NCI-H1105 (cell line): Measurements from ENCODE around the gene ATL3.
"Not testable (repeated sequence)": the region's sequence is repeated elsewhere in the genome, so short reads cannot be mapped to it uniquely, and the experiment has no call there.

ENCODE experiments used
- DNase-seq: peaks from one replicate; lab custom pipeline; 2025; lab: John Stamatoyannopoulos, UW

Gene ATL3

GRCh38 chr11:63619967-63620366 is 51.2 kb downstream of the ATL3 start:
- no peak for DNase-seq

DNA sequence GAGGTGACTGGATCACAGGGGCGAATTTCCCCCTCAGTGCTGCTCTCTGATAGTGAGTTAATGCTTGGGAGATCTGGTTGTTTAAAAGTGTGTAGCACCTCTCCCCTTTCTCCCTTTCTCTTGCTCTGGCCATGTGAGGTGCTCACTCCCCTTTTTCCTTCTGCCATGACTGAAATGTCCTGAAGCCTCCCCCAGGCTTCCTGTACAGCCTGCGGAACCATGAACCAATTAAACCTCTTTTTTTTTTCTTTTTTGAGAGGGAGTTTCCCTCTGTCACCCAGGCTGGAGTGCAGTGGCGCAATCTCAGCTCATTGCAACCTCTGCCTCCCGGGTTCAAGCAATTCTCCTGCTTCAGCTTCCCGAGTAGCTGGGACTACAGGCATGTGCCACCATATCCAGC is 53.5 kb downstream of the ATL3 start:
- DNase-seq = not testable (repeated sequence)

DNA sequence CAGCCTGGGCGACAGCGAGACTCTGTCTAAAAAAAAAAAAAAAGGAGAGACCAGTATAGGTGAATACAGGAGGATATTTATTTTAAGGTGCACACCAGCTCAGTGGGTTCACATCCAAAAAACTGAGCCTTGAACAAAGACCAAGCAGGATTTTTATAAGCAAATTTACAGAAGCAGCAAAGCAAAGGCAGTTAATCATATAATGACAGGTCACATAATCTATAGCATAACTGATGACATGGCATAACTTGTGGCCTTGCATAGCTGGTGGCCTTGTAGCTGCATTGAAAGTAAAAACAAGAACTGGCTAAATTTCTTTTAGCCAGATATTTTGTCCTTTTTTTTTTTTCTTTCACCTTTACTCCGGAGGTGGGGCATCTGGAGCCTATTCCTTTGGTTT is 54.2 kb downstream of the ATL3 start:
- DNase-seq = no peak

DNA sequence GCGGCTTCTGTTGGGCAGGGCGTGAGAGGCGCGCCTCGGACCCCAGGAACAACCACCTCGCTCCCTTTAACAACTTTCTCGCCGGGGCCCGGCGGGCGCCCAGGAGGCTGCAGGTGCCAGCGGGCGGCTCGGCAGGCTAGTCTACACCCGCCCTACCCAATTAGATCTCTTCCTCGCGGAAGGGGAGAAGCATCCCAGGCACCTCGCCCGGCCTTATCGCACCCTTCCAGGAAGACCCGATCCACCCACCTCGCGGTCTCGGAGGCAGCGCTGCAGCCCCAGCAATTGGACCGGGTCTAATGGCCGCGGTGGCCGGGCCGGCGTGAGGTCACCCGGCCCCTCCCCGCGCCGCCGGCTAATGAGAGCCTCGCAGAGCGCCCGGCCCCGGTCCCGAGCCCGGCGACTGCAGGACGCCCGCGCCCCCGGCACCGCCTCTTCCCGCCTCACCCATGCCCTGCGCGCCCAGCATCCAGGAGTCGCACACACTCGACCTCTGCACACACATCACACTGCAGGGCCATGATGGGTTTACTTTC is 57.0 kb downstream of the ATL3 start, which contains the start of gene PLAAT3:
Gene PLAAT3 (minus strand): TSS at position 298 of the 536 bp plus-strand sequence. CDS start 419 bp downstream, outside the sequence.
- DNase-seq = peak; percentile 50

DNA sequence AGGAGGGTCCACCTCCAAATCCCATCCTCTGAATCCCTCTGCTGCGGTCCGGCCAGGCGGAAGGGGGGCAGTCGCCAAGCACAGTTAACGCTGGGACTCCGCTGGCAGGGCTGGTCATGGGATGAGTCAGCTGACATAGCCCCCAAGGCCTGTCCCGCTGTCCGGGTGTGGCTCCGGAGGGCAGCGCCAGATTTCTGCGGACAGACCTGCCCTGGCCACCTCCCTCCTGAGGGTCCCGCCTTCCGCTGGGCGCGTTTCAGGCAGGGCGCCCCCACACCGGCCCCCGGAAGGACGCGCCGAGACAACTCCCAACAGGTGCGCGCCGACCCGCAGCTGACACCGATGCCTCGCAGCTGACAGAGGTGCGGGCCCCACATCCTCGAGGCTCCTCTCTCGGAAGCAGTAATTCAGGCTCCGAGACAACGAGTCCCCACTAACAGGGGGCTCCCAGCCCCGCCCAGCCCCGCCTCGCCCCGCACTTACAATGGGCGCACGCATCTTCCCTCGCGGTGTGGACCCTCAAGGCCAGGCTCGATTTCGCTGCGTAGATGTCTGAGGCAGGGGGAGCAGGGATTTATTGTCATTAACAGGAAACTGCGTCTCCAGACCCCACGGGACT is 57.5 kb downstream of the ATL3 start:
- DNase-seq = no peak

DNA sequence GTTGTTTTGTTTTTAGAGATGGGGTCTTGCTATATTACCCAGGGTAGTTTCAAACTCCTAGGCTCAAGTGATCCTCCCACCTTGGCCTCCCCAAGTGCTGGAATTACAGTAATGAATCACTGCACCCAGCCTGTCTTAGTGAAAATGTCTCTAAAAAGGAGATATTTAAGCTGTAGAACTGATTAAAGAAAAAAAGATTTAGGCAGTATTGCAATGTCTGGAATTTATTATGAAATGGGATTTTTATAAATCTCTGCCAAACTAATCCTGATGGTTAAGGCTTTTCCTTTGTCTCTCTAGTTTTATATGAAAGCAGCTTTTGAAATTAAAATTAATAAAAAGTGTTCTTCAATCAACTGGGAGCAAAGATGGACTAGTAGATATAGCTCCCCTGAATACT is 59.0 kb downstream of the ATL3 start:
- no peak for DNase-seq

- DNase-seq = no peak
These were observed 59.8 kb downstream of the ATL3 start for GRCh38 chr11:63611395-63611747.

GRCh38 chr11:63610604-63611394 is 60.4 kb downstream of the ATL3 start:
- DNase-seq = no peak

- no peak for DNase-seq
These were observed 61.1 kb downstream of the ATL3 start for GRCh38 chr11:63609971-63610580.

- no peak for DNase-seq
These were observed 61.6 kb downstream of the ATL3 start for GRCh38 chr11:63609536-63609935.

- no peak for DNase-seq
These were observed 62.5 kb downstream of the ATL3 start for GRCh38 chr11:63608353-63609345.

- no peak for DNase-seq
These were observed 68.0 kb downstream of the ATL3 start for GRCh38 chr11:63603180-63603518.

DNA sequence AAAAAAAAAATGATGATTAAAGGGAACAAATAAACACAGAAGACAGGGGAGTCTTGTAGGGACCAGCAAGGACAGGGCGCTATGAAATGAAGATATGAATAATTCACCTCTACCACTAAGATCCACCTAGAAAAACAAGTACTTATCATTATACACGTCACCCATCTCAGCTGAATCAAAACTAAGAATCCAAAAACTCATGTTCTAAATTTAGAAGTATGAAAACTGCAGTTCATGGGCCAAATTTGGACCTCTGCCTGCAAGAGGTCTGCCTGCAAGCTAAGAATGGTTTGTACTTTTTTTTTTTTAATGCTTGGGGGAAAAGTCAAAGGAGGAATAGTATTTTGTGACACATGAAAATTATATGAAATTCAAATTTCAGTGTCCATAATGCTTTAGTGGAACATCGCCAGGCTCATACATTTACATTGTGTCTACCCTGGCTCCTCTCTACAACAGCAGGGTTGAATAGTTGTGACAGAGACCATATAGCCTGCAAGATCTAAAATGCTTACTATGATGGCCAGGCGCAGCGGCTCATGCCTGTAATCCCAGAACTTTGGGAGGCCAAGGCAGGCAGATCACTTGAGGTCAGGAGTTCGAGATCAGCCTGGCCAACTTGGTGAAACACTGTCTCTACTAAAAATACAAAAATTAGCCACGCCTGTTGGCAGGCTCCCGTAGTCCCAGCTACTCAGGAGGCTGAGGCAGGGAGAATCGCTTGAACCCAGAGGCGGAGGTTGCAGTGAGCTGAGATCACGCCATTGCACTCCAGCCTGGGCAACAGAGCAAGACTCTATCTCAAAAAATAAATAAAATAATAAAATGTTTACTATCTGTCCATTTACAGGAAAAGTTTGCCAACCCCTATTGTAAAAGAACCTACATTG is 68.6 kb downstream of the ATL3 start:
- DNase-seq = not testable (repeated sequence)

- DNase-seq = no peak
These were observed 71.7 kb downstream of the ATL3 start for GRCh38 chr11:63599211-63600122.

DNA sequence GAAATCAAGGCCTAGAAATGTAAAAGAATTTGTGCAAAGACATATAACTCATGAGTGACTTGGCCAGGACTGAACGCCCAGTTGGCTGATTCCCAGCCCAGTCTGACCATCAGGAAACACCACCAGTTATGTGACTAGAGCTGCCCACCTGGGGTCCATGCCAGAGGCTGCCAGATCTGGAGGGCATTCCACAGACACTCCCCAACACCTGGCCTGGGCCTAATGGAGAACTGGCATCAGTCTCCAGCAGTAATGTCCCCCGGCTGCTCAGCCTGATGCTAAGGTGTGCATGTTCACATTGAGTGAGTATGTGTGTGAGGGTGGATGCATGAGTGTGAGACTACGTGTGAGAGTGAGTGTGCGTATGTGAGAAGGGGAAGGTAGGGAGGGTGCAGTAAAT is 72.6 kb downstream of the ATL3 start:
- no peak for DNase-seq

DNA sequence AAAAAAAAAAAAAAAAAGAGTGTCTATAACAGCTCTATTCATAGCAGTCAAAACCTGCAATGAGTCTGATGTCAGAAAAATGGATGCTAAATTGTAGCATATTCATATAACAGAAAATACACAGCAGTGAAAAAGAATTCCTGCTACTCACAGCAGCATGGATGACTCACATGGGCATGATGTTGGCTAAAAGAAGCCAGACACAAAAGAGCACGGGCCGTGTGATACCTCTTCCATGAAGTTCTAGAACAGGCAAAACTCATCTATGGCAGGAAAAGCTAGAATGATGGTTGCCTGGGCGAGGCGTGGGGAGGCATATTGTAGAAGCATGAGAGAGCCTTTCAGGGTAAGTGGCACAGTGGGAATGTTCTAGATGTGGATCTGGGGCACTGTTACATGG is 75.9 kb downstream of the ATL3 start:
- DNase-seq = no peak

DNA sequence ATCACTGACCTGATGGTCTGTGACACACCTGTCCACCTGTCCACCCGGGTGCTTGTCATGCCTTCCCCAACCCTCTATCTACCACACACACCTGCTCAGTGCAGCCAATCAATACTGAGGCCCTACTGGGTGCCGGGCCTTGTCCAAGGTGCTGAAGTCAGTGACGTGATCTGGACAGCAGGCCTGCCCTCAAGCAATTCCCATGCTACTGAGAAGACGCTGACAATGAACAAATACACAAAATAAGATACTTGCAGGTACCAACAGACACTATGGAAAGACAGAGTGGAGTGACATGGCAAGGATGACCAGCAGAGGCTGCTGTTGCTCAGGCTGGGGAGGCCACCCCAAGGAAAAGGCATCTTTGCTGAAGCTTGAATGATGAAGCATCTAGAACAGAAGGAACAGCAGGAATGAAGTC is 78.2 kb downstream of the ATL3 start:
- no peak for DNase-seq

DNA sequence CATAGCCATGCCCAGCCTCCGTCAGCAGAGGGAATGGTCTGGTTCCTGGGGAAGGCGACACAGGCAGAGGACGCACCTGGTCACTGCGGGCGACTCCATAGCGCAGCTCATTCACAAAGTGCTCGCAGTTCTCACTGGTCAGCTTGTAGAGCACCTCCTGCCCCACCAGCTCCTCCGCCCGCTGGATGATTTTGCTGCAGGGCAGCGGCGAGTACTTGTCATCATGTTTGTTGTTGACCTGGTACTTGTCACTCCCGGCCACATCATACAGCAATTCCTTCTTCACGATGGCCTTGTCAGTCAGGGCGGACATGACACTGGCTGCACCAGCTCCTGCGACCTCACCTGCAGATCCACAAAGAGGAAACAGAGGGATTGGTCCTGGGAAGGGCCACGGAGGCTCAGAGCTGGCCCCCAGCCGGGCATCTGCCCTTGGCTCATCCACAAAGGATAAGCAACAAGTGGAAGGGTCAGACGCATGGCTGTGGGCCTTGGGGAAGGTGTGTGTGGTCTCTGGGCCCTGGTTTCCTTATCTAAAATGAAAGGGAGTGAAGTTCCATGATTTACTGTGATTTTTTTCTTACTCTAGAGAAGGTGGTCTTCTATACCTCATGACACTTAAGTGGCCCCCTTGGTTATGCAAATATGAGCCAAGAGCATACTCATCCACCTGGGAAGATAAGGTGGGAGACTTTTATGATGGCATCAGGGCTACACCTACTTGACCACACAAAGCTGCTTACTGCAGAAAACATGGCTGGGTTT is 81.0 kb downstream of the ATL3 start:
- no peak for DNase-seq

DNA sequence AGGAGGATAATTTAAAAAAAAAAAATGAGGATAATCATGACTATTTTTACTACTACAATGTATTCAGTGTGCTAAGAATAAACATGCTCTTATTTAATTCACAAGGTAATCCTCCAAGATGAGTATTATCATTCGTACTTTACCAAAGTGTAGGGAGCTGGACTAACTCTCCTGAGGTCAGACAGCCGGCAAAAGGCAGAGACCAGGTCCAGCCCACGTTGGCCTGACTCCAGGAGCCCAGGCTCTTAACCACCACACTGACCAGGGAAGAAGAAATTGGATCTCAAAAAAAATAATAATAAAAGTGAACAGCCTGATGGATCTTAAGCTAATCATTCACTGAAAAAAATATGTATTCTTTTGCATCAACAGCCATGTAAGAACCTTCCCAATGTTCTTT is 82.2 kb downstream of the ATL3 start:
- DNase-seq = no peak
